HepG2 (cell line): Measurements from ENCODE around the gene SLC25A45. TPM values are rescaled to one million over a fixed set of nuclear protein-coding genes. Genes with fewer than 3 reads are reported as not detected.

ENCODE experiments used
- BCL6 ChIP-seq: IDR thresholded peaks from 2 replicates; pipeline ENCODE4 v1.6.1; 2016; ENCODE audit warnings: missing genetic modification reagents, missing compliant biosample characterization
- CBX2 ChIP-seq, 2 experiments: fragments of 200-600 bp in 1 of 2; sonication (generic); formaldehyde crosslinking in 1 of 2; IDR thresholded peaks; 2 replicates each; pipeline versions ENCODE4 v1.7.0 to v1.8.1; 2018 to 2022; ENCODE audit warnings: low read depth in 2 of 2, low read length in 1 of 2, mild to moderate bottlenecking in 1 of 2, missing genetic modification reagents in 1 of 2
- DDIT3 ChIP-seq: sonication (generic); formaldehyde crosslinking; IDR thresholded peaks from 2 replicates; pipeline ENCODE4 v1.4.0; 2020; ENCODE audit warnings: mild to moderate bottlenecking, missing genetic modification reagents
- KLF9 ChIP-seq: IDR thresholded peaks from 2 replicates; pipeline ENCODE4 v1.6.1; 2016; ENCODE audit warnings: low read depth
- MYNN ChIP-seq: sonication (generic); formaldehyde crosslinking; IDR thresholded peaks from 2 replicates; pipeline ENCODE4 v1.4.0; 2020; ENCODE audit warnings: mild to moderate bottlenecking, low read depth, missing genetic modification reagents
- NR2F1 ChIP-seq, 2 experiments: fragments of 450-650 bp in 1 of 2; formaldehyde crosslinking in 1 of 2; IDR thresholded peaks; 2 replicates each; pipeline versions ENCODE4 v1.5.0 to v1.6.1; 2016 to 2020; ENCODE audit warnings: mild to moderate bottlenecking in 1 of 2, missing compliant biosample characterization in 1 of 2, missing genetic modification reagents in 1 of 2, moderate library complexity in 1 of 2
- PBX3 ChIP-seq: sonication (generic); formaldehyde crosslinking; IDR thresholded peaks from 2 replicates; pipeline ENCODE4 v1.8.1; 2023; ENCODE audit warnings: missing genetic modification reagents, inconsistent platforms, borderline replicate concordance
- PRDM4 ChIP-seq: sonication (generic); formaldehyde crosslinking; IDR thresholded peaks from 2 replicates; pipeline ENCODE4 v1.9.0; 2021; ENCODE audit warnings: missing genetic modification reagents, borderline replicate concordance
- SIN3B ChIP-seq: fragments of 150-350 bp; IDR thresholded peaks from 2 replicates; pipeline ENCODE4 v1.6.1; 2014; ENCODE audit warnings: low read length
- TBP ChIP-seq: sonication (generic); formaldehyde crosslinking; IDR thresholded peaks from 2 replicates; pipeline ENCODE4 v1.5.0; 2020; ENCODE audit warnings: missing genetic modification reagents
- TCF12 ChIP-seq, 2 experiments: fragments of 450-650 bp in 1 of 2; sonication (generic) in 1 of 2; formaldehyde crosslinking in 1 of 2; IDR thresholded peaks; 2 replicates each; pipeline versions ENCODE4 v1.6.1 to v1.8.0; 2017 to 2022; ENCODE audit warnings: antibody characterized with exemption in 1 of 2, mild to moderate bottlenecking in 1 of 2, missing genetic modification reagents in 1 of 2, moderate library complexity in 1 of 2
- TEAD2 ChIP-seq: sonication (generic); formaldehyde crosslinking; IDR thresholded peaks from 2 replicates; pipeline ENCODE4 v1.9.0; 2021; ENCODE audit warnings: missing genetic modification reagents
- THAP7 ChIP-seq: sonication (generic); formaldehyde crosslinking; IDR thresholded peaks from 2 replicates; pipeline ENCODE4 v1.8.1; 2023; ENCODE audit warnings: mild to moderate bottlenecking, missing genetic modification reagents
- ZBTB39 ChIP-seq: sonication (generic); formaldehyde crosslinking; IDR thresholded peaks from 2 replicates; pipeline ENCODE4 v1.5.0; 2020; ENCODE audit warnings: missing genetic modification reagents
- ZFP91 ChIP-seq: sonication (generic); formaldehyde crosslinking; IDR thresholded peaks from 2 replicates; pipeline ENCODE4 v1.9.0; 2022; ENCODE audit warnings: missing genetic modification reagents, mild to moderate bottlenecking, borderline replicate concordance
- ZNF446 ChIP-seq: sonication (generic); formaldehyde crosslinking; IDR thresholded peaks from 2 replicates; pipeline ENCODE4 v1.5.0; 2020; ENCODE audit warnings: mild to moderate bottlenecking, missing genetic modification reagents
- ZNF547 ChIP-seq: sonication (generic); formaldehyde crosslinking; IDR thresholded peaks from 2 replicates; pipeline ENCODE4 v1.5.1; 2020; ENCODE audit warnings: mild to moderate bottlenecking, missing genetic modification reagents
- ZNF614 ChIP-seq: IDR thresholded peaks from 2 replicates; pipeline ENCODE4 v1.6.1; 2018; ENCODE audit warnings: missing biosample characterization, missing genetic modification reagents, inconsistent platforms, borderline replicate concordance
- ZSCAN12 ChIP-seq: sonication (generic); formaldehyde crosslinking; IDR thresholded peaks from 2 replicates; pipeline ENCODE4 v1.9.0; 2021; ENCODE audit warnings: mild to moderate bottlenecking, missing genetic modification reagents
- polyA plus RNA-seq, 8 experiments: library from polyadenylated mRNA; depleted of rRNA in 3 of 8; stranded (reverse) in 7 of 8; unstranded in 1 of 8; fragments of >200 nt; fragmentation: Illumina TruSeq in 4 of 8; extraction: Trizol in 4 of 8; gene quantifications; 2 replicates each; pipeline versions ENCODE4 v1.2.1 to v1.2.3, GENCODE V29; 2011 to 2016; ENCODE audit warnings: low read depth in 4 of 8, missing spikeins in 1 of 8, mixed read lengths in 1 of 8; ENCODE audit not compliant: insufficient read depth in 1 of 8
- total RNA-seq, 5 experiments: library from RNA; depleted of rRNA; stranded (reverse); fragments of >200 nt; fragmentation: Illumina TruSeq; extraction: Trizol; gene quantifications; 2 replicates each; pipeline ENCODE4 v1.2.3, GENCODE V29; 2016; ENCODE audit warnings: low read depth in 1 of 5

SLC25A45 gene
- total and polyA plus RNA-seq, 2 of the 13 experiments (the other 11 are each of a cell fraction or from before 2014, with no cell fraction given), result 1.2 to 3.4 TPM

GRCh38 chr11:65382033-65382803 is at the start of gene SLC25A45 (continued):
- TF ChIP-seq TCF12 (IDR thresholded peaks at IDR 0.05), result no peak
- TF ChIP-seq TCF12 (CRISPR knock-in tag; IDR thresholded peaks at IDR 0.05), result peak; percentile 81
- peak; percentile 48; the same call in 1 of the 2 replicates for TF ChIP-seq THAP7
- TF ChIP-seq DDIT3, result no peak
- TF ChIP-seq TBP (CRISPR knock-in tag), result no peak
- no peak for TF ChIP-seq PBX3 (CRISPR knock-in tag)
- peak; percentile 2; the same call in 1 of the 2 replicates for TF ChIP-seq ZNF446 (CRISPR knock-in tag)
- TF ChIP-seq ZSCAN12, result no peak
- peak; percentile 66 to 83; a peak in 3 of 4 replicates for TF ChIP-seq NR2F1 (CRISPR knock-in tag; IDR thresholded peaks at IDR 0.05)
- no peak for TF ChIP-seq KLF9 (CRISPR knock-in tag)
- TF ChIP-seq ZNF614 (CRISPR knock-in tag), result peak; percentile 63
- TF ChIP-seq SIN3B, result no peak
- 0 out of 2 replicates have a peak, but pooled peaks have one; percentile 38 for TF ChIP-seq ZBTB39 (CRISPR knock-in tag)
- TF ChIP-seq BCL6, result peak; percentile 67; the same call in 1 of the 2 replicates
- no peak for TF ChIP-seq TEAD2 (CRISPR knock-in tag)
- peak; percentile 83; the same call in 1 of the 2 replicates for TF ChIP-seq ZNF547 (CRISPR knock-in tag)
- peak; percentile 95; the same call in 1 of the 2 replicates for TF ChIP-seq ZFP91
- no peak for TF ChIP-seq PRDM4 (CRISPR knock-in tag)
- no peak for TF ChIP-seq MYNN
- TF ChIP-seq CBX2 (IDR thresholded peaks at IDR 0.05; ENCODE audit: low read depth, low read length), result no peak
- no peak for TF ChIP-seq CBX2 (CRISPR knock-in tag; IDR thresholded peaks at IDR 0.05; ENCODE audit: low read depth)
